ENCODE measurements around the gene TRMT10A.

TRMT10A gene

GRCh38 chr4:99586797-99587196, 23.0 kb upstream of the TRMT10A start:
- DNase-seq (ENCODE audit: low read depth): no peak
- no peak overlapping the region for H3K4me3 ChIP-seq (ENCODE audit: low read depth, low read length)
- TF ChIP-seq CTCF (IDR thresholded peaks at IDR 0.05; ENCODE audit: low read depth, low read length): no peak
- no peak for TF ChIP-seq POLR2A (IDR thresholded peaks at IDR 0.05; ENCODE audit: extremely low read depth, insufficient read length)
- TF ChIP-seq MAX (IDR thresholded peaks at IDR 0.05; ENCODE audit: low read depth, low read length): no peak
- TF ChIP-seq MYC (IDR thresholded peaks at IDR 0.05; ENCODE audit: low read depth, low read length): no peak

GRCh38 chr4:99586322-99586721, 22.5 kb upstream of the TRMT10A start:
- DNase-seq (ENCODE audit: low read depth): no peak
- TF ChIP-seq MYC (IDR thresholded peaks at IDR 0.05; ENCODE audit: low read depth, low read length): no peak
- no peak overlapping the region for H3K4me3 ChIP-seq (ENCODE audit: low read depth, low read length)

GRCh38 chr4:99585516-99585915, 21.7 kb upstream of the TRMT10A start:
- TF ChIP-seq POLR2A (IDR thresholded peaks at IDR 0.05; ENCODE audit: extremely low read depth, insufficient read length): no peak
- no peak for TF ChIP-seq MYC (IDR thresholded peaks at IDR 0.05; ENCODE audit: low read depth, low read length)
- no peak for TF ChIP-seq CTCF (IDR thresholded peaks at IDR 0.05; ENCODE audit: low read depth, low read length)
- no peak for TF ChIP-seq MAX (IDR thresholded peaks at IDR 0.05; ENCODE audit: low read depth, low read length)
- no peak overlapping the region for H3K4me3 ChIP-seq (ENCODE audit: low read depth, low read length)
- DNase-seq (ENCODE audit: low read depth): no peak

GRCh38 chr4:99578714-99579113, 14.9 kb upstream of the TRMT10A start:
- H3K4me3 ChIP-seq (ENCODE audit: low read depth, low read length): no peak overlapping the region
- no peak for DNase-seq (ENCODE audit: low read depth)
- TF ChIP-seq MYC (IDR thresholded peaks at IDR 0.05; ENCODE audit: low read depth, low read length) (no peak), POLR2A (IDR thresholded peaks at IDR 0.05; ENCODE audit: extremely low read depth, insufficient read length) (no peak), CTCF (IDR thresholded peaks at IDR 0.05; ENCODE audit: low read depth, low read length) (no peak), MAX (IDR thresholded peaks at IDR 0.05; ENCODE audit: low read depth, low read length) (no peak)

GRCh38 chr4:99574530-99575324, 10.9 kb upstream of the TRMT10A start, which contains the start of gene MTTP:
Gene MTTP, plus strand, starts transcription at chr4:99574824. Its CDS starts 86 bp downstream, at chr4:99574910.
- no peak for DNase-seq (ENCODE audit: low read depth)
- TF ChIP-seq POLR2A (IDR thresholded peaks at IDR 0.05; ENCODE audit: extremely low read depth, insufficient read length) (no peak), CTCF (IDR thresholded peaks at IDR 0.05; ENCODE audit: low read depth, low read length) (no peak)
- H3K4me3 ChIP-seq (ENCODE audit: low read depth, low read length): no peak within 1 kb of the TSS

- no peak overlapping the region for H3K4me3 ChIP-seq (ENCODE audit: low read depth, low read length)
- no peak for DNase-seq (ENCODE audit: low read depth)
- no peak for TF ChIP-seq POLR2A (IDR thresholded peaks at IDR 0.05; ENCODE audit: extremely low read depth, insufficient read length)
- TF ChIP-seq MAX (IDR thresholded peaks at IDR 0.05; ENCODE audit: low read depth, low read length): no peak
- no peak for TF ChIP-seq MYC (IDR thresholded peaks at IDR 0.05; ENCODE audit: low read depth, low read length)
- no peak for TF ChIP-seq CTCF (IDR thresholded peaks at IDR 0.05; ENCODE audit: low read depth, low read length)
Observed at GRCh38 chr4:99573735-99574368, 10.0 kb upstream of the TRMT10A start.
